ENCODE measurements around the gene CPT2. TPM values are rescaled to one million over a fixed set of nuclear protein-coding genes. Genes with fewer than 3 reads are reported as not detected.

The CPT2 gene
- total RNA-seq, 1 donor from 2014 or later, result 26.3 TPM

- no peaks in the 10 kb centered on the region for H3K4me1 ChIP-seq
- intact Hi-C loops (cut with DNase I), result no loop called here
- peaks cover 95% of the 10 kb centered on the region for H3K36me3 ChIP-seq
- H3K27me3 ChIP-seq (ENCODE audit: low read depth), result no peaks in the 10 kb centered on the region
- ATAC-seq (no peak), DNase-seq (no peak)
- no peak overlapping the region for H3K4me3 ChIP-seq
- H3K27ac ChIP-seq, result no peak overlapping the region
- no peak for TF ChIP-seq CTCF (IDR thresholded peaks at IDR 0.05)
- H3K9me3 ChIP-seq, result peaks cover 7% of the 10 kb centered on the region
These were observed 11.1 kb downstream of the CPT2 start for GRCh38 chr1:53207726-53208125.

DNA sequence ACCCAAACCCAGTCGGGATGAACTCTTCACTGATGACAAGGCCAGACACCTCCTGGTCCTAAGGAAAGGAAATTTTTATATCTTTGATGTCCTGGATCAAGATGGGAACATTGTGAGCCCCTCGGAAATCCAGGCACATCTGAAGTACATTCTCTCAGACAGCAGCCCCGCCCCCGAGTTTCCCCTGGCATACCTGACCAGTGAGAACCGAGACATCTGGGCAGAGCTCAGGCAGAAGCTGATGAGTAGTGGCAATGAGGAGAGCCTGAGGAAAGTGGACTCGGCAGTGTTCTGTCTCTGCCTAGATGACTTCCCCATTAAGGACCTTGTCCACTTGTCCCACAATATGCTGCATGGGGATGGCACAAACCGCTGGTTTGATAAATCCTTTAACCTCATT is 13.7 kb downstream of the CPT2 start:
- Histone ChIP-seq H3K4me1 (no peaks in the 10 kb centered on the region), H3K27ac (no peak overlapping the region), H3K27me3 (ENCODE audit: low read depth) (no peaks in the 10 kb centered on the region), H3K4me3 (no peak overlapping the region), H3K36me3 (peaks cover 95% of the 10 kb centered on the region), H3K9me3 (peaks cover 7% of the 10 kb centered on the region)
- ATAC-seq (no peak), DNase-seq (no peak)
- TF ChIP-seq CTCF (IDR thresholded peaks at IDR 0.05), result no peak
- intact Hi-C loops (cut with DNase I), result no loop called here

DNA sequence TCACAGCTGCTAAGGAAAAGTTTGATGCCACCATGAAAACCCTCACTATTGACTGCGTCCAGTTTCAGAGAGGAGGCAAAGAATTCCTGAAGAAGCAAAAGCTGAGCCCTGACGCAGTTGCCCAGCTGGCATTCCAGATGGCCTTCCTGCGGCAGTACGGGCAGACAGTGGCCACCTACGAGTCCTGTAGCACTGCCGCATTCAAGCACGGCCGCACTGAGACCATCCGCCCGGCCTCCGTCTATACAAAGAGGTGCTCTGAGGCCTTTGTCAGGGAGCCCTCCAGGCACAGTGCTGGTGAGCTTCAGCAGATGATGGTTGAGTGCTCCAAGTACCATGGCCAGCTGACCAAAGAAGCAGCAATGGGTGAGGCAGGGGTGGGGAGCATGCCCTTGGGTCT is 14.3 kb downstream of the CPT2 start:
- no peak for ATAC-seq
- no peaks in the 10 kb centered on the region for H3K4me1 ChIP-seq
- TF ChIP-seq CTCF (IDR thresholded peaks at IDR 0.05), result no peak
- no peaks in the 10 kb centered on the region for H3K27me3 ChIP-seq (ENCODE audit: low read depth)
- no peak overlapping the region for H3K4me3 ChIP-seq
- no peak for DNase-seq
- H3K27ac ChIP-seq, result no peak overlapping the region
- peaks cover 93% of the 10 kb centered on the region for H3K36me3 ChIP-seq
- intact Hi-C loops (cut with DNase I), result no loop called here
- H3K9me3 ChIP-seq, result peaks cover 6% of the 10 kb centered on the region

GRCh38 chr1:53214376-53214940 is 17.8 kb downstream of the CPT2 start:
- intact Hi-C loops (cut with DNase I), result no loop called here
- no peak for TF ChIP-seq CTCF (IDR thresholded peaks at IDR 0.05)
- ATAC-seq, result no peak

DNA sequence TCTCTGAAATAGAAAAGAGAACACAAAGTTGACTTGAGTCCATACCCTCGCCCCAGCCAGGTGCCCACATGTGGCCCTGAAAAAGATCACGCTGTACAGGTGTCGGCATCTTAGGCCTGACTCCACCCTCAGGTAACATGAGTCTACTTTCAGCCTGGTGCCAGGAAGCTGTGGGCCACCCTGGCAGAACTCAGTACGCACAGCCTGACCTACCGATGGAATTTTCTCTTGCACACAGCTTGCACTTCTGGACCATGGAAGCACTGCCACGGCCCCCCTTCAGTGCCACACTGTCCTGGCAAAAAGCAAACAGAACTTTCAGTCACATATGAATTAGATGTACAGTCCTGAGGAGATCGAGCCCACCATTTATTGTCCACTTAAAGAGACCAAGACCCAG is 21.6 kb downstream of the CPT2 start:
- Histone ChIP-seq H3K4me1 (peaks cover 15% of the 10 kb centered on the region), H3K27ac (no peak overlapping the region), H3K27me3 (ENCODE audit: low read depth) (no peaks in the 10 kb centered on the region), H3K9me3 (no peaks in the 10 kb centered on the region), H3K36me3 (peaks cover 40% of the 10 kb centered on the region), H3K4me3 (no peak overlapping the region)
- ATAC-seq (no peak), DNase-seq (no peak)
- intact Hi-C loops (cut with DNase I), result no loop called here
- no peak for TF ChIP-seq CTCF (IDR thresholded peaks at IDR 0.05)

More at GRCh38 chr1:53214376-53214940, 17.8 kb downstream of the CPT2 start:
- Histone ChIP-seq H3K4me3 (no peak overlapping the region), H3K4me1 (peaks cover 6% of the 10 kb centered on the region), H3K27ac (no peak overlapping the region), H3K36me3 (peaks cover 77% of the 10 kb centered on the region), H3K9me3 (no peaks in the 10 kb centered on the region), H3K27me3 (ENCODE audit: low read depth) (no peaks in the 10 kb centered on the region)
- DNase-seq, result no peak
